Suppressor macrophage (primary cell): ENCODE measurements around the gene ABHD4.
"Not testable (repeated sequence)": the region's sequence is repeated elsewhere in the genome, so short reads cannot be mapped to it uniquely, and the experiment has no call there.

Experiments
- DNase-seq, 4 experiments: peaks; one replicate each; pipeline ENCODE4 v3.0.0-alpha.2; 2020 to 2022

The ABHD4 gene

DNA sequence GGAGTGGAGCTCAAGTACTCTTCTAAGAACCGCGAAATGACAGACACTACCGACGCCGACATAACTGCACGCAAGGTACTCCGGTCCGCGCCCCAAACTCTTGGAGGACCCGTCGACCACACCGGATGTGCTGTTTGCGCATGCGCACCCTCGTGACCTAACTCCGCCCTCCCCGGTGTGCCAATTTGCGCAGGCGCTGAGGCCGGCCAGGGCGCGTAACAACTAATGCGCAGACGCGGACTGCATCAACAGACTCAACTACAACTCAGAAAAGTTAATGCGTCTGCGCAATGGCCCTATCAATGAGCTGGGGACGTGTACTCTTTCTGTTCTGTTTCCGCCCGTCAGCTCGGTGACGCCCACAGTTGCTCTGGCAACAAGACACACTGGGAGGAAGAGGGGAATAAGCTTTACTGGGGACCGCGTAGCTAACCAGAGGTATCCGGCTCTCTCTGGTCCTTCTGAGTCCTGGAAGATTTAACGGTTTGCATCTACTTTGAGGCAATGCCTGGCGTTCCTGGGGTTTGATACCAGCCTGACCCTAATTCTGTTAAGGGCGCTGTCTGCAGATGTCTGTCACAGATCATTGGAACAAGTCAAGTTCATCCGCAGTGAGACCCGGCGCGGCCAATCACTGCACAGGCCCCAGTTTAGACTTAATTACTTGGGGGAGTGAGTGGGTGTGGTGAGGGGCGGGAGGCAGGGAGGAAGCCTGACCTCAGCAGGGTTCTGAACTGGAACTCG lies 8.8 kb upstream of the ABHD4 start, which contains the start of gene DAD1:
TSS of gene DAD1 (minus strand) at position 129 of the 744 bp plus-strand sequence. CDS start at position 62, 67 bp downstream.
- peak; percentile 99 to 100 (median 100) for DNase-seq

DNA sequence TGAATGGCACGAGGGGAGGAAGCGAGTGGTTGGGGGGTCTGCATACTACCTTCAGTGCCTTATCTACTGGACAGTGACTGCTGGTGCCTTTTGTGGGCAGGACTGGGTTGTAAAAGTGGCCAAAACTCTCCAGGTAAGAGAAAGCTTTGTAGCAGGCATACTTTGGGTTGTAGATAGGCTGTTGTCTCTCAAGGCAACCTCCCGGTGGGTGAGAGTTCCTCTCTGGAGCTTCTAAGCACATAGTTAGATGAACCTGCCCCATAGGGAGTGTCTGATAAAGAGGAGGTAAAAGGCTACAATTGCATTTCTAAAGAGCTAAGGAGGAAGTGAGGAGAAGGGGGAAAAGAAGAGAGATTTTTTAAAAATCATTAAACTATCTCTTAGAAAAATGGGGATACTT lies 4.9 kb upstream of the ABHD4 start:
- DNase-seq: no peak

DNA sequence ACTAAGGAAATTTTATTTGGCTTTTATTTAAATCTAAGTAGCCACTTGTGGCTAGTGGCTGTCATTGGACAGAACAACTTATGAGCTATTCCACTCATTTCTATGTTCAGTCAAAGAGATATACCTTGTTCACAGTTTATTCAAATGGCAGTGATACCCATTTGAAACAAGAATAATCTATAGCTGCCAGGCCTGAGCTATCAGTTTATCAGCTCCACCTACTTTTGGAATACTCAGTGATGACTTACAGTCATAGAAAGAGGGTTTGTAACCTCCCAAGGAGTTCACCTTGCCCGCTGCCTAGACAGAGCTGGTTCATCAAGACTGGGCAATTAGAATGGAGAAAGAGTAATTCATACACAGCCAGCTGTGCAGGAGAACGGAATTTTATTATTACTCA lies 4.5 kb upstream of the ABHD4 start:
- no peak for DNase-seq

DNA sequence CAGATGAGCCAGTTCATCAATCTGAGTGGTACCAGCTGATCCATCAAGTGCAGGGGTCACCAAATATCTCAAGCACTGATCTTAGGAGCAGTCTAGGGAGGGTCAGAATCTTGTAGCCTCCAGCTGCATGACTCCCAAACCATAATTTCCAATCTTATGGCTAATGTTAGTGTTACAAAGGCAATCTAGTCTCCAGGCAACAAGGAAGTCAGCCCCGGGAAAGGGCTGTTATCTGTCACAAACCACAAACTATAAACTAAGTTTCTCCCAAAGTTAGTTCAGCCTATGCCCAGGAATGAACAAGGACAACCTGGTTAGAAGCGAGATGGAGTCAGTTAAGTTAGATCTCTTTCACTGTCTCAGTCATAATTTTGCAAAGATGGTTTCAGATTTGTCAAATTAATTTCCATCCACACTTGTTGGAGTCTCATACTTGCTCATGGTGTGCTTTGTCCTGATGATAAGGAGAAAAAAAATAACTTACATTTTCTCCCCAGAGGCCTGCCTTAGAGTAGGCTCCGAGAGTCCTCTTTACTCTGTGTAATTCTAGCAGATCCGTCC lies 3.9 kb upstream of the ABHD4 start:
- no peak for DNase-seq

DNA sequence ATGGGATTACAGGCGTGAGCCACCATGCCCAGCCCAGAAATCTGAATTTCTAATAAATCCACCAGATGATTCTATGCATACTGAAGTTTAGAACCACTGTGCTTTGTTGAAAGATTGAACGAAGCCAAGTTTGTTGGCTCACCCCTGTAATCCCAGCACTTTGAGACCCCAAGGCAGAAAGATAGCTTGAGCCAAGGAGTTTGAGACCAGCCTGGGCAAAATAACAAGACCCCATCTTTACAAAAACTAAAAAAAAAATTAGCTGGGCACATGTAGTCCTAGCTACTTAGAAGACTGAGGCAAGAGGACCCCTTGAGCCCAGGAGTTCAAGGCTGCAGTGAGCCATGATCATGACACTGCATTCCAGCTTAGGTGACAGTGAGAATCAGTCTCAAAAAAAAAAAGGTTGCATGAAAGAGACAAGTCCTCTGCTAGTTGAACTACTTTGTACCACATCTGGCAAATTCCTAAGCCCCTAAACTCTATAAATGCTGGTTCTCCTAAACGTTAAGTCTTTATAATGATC lies 1.7 kb upstream of the ABHD4 start:
- DNase-seq: no peak

DNA sequence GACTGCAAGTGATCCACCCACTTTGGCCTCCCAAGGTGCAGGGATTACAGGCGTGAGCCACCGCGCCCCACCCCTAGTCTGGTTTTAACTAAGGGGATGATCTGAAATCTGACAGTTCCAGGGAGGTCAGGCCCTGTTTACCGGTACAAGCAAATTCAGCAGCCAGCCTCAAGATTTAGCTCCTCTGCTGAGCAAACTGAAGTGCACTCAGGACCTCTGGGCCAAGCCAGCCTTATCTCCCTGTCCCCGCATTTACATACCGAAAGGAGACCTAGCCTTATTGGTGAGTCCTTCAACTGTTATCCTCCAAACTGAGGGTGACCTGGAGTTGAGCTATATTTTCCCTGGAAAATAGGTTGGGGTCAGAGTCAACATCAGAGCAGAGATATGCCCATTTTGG lies 835 bp upstream of the ABHD4 start:
- no peak for DNase-seq

DNA sequence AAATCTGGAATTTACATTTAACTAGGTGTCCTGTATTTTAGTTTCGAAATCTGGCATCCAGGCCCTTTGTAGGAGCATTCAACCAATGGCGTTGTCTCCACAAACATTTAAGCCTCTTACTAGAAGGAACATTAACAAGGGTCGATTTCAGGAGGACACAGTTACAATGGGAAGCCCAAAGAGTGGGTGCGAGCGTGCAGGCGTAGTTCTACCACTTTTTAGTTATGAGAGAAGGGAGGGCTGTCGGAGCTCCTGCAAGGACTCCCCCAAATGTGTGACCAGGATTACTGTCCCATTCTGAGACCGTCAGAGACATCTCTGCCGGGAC lies 365 bp upstream of the ABHD4 start:
- peak in 1 of 4 experiments; percentile 15 for DNase-seq

DNA sequence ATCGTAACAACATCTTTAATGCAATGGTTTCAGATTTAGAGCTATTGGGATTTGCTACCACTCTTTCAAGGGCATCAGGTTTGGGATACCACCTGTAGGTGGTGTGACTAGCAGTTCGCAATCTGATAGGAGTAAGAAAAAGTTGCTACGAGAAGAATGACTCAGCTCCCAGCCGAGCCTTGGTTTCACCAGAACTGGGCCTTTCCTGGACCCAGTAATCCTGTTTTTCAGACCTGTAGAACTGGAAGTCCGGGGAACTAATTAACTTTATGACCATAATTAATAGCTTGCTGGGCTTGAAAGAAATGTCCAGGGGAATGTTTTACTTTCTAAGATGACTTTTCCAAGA lies 770 bp downstream of the ABHD4 start:
- peak; percentile 21 to 54 (median 42) for DNase-seq

DNA sequence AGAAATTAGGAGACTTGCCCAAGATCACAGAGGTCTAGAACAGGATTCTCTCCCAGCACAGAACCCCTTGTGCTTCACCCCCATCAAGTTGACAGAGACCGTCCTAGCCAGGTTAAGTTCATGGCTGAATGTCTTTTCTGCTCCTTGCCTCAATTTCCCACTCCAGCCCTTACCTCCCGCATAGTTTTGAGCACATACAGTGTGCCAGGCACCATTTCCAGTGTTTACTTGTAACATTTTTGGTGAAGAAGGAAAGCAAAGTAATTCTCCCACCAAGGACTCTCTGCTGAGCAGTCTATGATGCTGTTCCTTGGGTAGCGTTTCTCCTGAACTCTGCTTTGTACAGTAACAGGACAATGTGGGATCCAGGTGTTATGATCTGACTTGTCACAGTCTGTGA lies 1.2 kb downstream of the ABHD4 start:
- DNase-seq: no peak

DNA sequence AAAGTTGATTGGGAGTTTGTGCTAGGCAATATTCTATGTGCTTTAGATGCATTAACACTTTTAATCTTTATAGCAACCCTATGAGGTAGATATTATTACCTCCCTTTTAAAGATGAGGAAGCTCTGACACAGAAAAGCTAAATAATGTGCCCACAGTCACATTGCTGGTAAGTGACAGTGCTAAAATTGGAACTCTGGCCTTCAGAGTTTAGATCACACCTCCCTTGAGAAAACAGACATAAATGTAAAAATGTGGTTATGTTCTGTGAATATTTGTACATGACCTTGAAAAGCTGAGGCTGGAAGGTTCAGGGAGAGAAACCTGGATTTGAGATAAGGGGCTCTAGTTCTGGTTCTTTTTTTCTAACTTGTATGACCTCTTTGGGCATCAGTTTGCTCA lies 1.9 kb downstream of the ABHD4 start:
- DNase-seq: peak in 3 of 4 experiments; percentile 18 to 48 (median 34)

DNA sequence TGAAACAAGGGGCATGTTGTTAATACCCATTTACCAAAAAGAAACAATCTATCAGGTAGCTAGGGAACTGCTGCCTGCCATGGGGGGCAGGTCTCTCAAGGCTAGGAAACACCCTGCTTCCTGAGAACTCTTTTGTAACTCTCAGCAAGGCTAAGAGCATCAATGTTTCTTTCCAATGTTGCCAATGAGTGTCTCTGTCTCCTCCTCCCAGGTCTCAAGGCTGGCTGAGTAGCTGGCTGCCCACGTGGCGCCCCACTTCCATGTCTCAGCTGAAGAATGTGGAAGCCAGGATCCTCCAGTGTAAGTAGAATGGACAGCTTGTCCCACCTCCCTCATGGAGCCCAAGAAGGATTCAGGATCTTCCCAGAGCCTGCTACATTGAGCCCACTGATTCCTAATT lies 3.4 kb downstream of the ABHD4 start:
- peak in 2 of 4 experiments; percentile 20 to 26 for DNase-seq

DNA sequence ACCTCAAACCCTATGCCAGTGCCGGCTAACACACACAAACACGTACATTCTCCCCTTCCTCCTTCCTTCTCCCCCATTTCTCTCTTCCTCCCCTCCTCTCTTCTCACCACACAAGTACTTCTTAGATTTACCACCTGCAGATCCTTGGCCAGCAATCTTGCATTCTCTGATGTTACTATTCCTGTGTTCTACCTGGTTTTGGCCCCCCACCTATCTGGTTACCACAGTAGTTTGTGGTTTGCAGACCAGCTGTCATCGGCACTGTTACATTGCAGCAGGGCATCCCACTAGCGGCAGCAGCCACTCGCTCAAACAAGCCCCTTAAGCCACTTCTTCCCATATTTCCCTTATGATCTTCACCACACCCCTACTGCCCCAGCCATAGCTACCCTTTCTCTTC lies 3.9 kb downstream of the ABHD4 start:
- DNase-seq: no peak

DNA sequence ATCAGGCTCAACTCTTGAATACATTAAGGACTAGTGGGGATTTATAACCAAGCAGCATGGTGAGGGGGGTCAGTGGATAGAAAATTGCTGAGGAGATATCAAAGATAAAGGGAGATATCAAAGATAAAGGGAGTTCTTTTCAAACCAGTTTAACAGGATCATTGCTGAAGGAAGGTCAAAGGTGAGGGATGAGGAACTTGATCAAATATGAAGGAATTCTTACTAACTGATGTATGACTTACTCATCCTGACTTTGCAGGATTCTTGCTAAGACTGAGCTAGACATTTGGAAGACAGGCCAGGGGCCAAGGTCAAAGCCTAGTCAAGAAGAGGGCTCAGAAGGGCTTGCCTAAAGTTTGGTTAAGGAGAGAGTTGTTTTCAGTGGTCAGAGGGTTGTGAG lies 4.8 kb downstream of the ABHD4 start:
- DNase-seq: peak in 1 of 4 experiments; percentile 23

DNA sequence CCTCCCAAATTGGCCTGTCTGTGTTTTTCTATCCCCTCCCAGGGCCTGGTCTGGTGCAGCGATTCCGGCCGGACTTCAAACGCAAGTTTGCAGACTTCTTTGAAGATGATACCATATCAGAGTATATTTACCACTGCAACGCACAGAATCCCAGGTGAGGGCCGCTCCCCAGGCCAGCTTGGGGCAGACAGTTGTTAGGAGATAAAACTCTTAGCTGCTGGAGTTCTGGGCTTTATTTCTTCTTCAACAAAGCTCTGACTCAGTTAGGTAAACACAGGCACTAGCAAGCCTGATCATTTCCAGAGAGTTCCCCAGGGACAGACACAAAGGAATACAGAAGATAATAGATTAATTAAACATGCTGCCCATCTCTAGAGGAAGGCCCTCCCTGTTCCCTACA lies 8.3 kb downstream of the ABHD4 start:
- no peak for DNase-seq

DNA sequence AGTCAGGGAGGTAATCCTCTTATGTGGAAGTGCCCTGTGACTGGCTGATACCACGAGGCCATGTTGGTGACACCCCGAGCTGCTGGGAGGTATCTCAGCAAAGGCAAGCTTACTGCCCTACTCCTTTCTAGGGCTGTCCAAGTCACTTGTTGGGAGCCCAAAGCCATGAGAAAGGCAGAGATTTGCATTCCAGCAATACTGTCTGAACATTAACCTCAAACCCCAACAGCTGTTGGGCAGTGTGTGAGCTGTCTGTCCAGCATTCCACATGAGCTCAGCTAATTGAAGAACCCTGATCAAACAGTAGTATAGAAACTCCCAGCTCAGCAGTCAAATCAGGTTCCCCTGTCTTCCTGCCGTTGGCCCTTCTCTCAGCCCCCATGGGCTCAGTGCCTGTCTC lies 9.2 kb downstream of the ABHD4 start:
- DNase-seq: no peak

DNA sequence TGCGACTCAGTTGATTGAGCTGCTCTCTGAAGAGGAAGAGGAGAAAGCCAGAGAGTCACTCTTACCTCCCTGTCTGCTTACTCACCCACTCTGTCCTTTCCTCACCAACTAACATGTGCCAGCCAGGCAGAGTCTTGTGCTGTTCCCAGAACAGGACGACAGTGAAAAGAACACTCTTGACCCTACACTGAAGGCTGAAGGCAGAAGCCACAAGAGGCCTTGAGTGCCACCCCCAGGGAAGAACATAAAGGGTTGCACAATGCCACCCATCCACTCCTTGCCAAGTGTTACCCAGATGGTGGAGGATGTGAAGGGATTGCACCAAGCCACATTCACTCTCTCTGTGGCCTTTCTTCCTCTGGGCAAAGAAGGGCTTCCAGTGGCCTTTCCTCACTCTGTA lies 12.8 kb downstream of the ABHD4 start:
- DNase-seq: no peak

DNA sequence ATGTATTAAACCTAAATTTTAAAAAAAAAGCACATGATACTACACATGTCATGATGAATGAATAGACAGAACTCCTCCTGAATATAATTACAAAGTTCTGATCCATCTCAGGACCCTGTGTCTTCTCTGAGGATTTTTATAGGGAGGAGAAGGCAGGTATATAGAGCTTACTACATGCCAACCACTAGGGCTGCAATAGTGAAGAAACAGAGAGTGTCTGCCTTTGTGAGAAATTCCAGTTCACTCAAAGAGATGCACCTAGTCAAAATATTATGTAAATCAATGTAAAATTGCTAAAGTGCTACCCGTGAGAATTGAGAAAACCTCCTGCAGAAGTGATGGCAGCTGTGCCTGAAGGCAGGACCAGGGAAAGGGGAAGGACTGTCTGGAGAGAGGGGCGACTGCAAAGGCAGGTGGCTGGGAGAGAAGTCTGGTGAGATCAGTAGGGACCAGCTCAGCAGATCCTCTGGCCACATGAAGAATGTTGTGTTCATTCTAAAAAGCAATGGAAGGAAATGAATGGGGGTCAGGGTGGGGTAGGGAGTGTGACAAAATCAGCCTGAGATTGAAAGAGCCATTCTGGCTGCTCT lies 15.1 kb downstream of the ABHD4 start:
- DNase-seq: no peak

DNA sequence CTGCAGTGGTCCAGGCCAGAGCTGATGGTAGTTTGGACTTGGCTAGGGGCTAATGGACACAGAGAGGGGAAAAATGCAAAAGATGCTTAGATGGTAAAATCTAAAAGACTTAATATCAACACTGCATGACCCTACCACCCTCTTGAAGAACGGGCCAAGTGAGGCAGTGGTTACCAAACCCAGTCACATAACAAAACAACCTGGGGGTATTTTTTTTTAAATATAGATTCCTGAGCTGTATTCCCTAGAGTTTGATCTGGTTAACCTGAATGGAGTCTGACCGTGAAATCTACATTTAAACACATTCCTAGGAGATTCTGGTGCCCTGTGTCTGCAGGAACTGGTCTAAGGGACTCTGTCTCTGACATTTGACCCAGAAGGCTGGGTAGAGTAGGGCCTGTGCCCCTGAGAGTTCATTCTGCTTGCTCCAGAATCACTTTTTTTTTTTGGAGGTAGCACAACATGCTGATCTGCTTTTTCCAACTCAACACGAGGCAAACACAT lies 15.7 kb downstream of the ABHD4 start:
- no peak for DNase-seq

DNA sequence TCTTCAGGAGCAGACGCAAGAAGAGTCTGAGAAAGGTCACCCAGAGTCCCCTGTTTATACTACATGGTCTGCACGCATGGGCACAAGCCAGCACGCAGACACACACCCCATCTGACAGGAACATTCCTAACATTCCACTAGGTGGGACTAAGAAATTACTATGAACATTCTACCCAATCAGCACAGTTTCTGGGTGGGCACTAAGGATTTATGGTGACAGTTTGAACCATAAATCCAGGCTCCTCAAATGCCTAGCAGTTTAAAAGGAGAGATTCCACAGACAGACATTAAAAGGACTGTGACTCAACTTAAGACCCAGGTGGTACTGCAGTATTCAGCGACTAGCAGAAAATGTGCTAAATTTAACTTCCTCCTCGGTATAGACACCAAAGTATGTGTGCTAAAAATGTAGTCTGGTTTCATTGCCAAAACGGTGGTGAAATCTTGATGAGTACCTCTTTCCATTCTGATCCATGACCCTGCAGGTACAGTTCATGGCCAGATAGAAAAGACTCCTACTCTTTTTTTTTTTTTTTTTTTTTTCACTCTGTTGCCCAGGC lies 16.2 kb downstream of the ABHD4 start:
- DNase-seq: no peak

DNA sequence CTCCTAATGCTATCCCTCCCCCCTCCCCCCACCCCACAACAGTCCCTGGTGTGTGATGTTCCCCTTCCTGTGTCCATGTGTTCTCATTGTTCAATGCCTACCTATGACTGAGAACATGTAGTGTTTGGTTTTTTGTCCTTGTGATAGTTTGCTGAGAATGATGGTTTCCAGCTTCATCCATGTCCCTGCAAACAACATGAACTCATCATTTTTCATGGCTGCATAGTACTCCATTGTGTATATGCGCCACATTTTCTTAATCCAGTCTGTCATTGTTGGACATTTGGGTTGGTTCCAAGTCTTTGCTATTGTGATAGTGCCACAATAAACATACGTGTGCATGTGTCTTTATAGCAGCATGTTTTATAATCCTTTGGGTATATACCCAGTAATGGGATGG lies 17.7 kb downstream of the ABHD4 start:
- not testable (repeated sequence) for DNase-seq

DNA sequence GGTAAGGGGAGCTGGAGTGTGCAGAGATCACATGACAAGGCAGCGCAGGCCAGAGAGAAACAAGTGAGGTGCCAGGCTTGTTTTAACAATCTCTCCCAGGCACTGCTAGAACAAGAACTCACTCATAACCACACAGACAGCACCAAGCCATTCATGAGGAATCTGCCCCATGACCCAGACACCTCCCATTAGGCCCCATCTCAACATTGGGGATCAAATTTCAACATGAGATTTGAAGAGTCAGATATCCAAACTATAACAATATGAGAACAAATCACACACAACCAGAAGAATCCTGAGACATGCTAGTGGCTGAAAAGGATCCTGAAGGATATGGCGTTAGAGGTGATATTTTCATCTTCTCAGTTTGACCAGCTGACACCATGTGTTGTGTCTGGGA lies 24.2 kb downstream of the ABHD4 start:
- DNase-seq: no peak

DNA sequence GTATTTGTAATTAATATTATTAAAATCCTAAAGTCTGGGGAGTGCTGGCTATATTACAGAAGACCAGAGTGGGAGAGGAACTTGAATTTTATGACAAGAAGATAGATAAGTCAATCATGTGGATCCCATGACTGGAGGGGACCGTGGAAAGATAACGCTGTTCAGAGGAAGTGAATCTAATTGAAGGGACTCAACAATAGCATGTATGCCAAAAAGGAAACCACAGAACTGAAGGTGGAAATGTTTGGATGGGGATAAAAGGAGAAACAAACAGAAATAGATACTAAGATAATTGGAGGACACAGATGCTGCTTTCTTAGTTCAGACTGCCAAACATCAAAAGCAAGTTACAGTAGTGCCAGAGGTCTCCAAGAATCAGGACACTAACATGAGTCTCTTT lies 24.9 kb downstream of the ABHD4 start:
- DNase-seq: peak in 3 of 4 experiments; percentile 21 to 45 (median 28)

DNA sequence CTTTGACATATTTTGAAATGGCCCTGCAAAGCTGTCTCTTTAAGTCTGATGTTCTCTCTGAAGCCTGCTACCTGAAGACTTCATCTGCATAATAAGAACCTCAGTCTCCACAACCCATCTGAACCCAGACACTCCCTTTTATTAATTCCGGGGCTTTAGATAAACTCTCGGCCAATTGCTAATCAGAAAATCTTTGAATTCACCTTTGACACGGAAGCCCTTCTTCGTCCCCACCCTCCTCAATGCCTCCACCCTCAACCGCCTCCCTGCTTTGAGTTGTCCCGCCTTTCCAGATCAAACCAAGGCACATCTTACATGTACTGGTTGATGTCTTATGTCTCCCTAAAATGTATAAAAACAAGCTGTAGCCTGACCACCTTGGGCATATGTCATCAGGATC lies 28.5 kb downstream of the ABHD4 start:
- no peak for DNase-seq
